HG03280 (cell line): ENCODE measurements around the gene BRD4.

Experiments
- ATAC-seq: cut with Tn5 transposase; IDR thresholded peaks from one replicate; pipeline ENCODE4 v1.9.1; 2021; ENCODE audit warnings: mild to moderate bottlenecking, moderate library complexity; ENCODE audit not compliant: unreplicated experiment

BRD4 gene

GRCh38 chr19:15234431-15235130 lies 97.8 kb downstream of the BRD4 start:
- ATAC-seq: no peak

DNA sequence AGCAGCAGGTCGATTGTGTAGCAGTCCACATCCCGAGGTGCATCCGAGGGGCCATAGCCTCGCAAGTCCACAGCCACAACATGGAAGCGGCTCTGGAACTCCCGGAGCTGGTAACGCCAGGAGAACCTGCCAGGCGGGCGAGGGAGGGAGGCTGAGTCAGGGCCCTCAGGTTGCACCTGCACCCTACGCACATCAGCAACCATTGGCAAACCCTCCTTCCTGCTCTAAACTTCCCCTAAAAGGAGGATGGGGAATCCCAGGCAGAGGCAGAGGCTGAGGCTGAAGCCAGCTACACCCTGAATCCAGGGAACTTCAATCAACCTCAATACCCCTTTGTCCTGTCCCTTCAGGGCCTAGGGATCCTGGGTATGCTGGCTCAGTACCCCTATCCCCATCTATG lies 101.1 kb downstream of the BRD4 start:
- ATAC-seq: no peak

DNA sequence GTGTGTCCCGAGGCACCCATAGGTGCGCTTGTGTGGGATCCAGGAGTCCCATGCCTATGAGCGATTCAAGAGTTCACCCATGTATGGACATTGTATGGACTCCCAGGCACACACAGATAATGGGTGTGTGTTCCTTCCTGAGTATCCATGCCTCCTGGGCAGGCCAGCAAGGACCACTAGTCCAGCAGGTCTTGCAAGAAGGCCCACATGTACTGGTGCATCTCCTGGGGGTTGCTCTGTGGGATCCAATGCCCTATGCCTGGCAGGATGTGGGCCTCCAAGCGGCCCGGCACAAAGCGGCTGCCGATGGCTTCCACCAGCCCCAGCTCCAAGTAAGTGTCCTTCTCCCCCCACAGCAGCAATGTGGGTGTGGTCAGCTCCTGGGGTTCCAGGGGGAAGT lies 105.1 kb downstream of the BRD4 start:
- no peak for ATAC-seq

- ATAC-seq: no peak
Observed at GRCh38 chr19:15225760-15226159, 106.6 kb downstream of the BRD4 start.

GRCh38 chr19:15223649-15224361 lies 108.5 kb downstream of the BRD4 start:
- ATAC-seq: no peak

GRCh38 chr19:15222738-15223648 lies 109.3 kb downstream of the BRD4 start:
- ATAC-seq: peak; percentile 82

DNA sequence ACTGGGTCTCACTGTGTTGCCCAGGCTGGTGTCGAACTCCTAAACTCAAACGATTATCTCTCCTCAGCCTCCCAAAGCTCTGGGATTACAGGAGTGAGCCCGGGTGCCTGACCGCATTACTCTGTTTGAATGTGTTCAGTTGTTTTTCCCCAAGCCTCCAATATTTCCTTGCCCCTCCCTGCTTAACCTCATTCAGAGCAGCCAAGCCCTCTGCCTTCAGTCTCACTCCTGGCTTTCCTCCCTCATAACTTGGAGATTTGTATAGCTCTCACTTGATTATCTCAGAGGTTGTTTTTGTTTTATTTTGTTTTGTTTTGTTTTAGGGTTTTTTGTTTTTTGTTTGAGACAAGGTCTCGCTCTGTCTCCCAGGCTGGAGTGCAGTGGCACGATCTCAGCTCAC lies 111.5 kb downstream of the BRD4 start:
- no peak for ATAC-seq

- no peak for ATAC-seq
Observed at GRCh38 chr19:15218501-15218900, 113.8 kb downstream of the BRD4 start.

GRCh38 chr19:15216363-15216762 lies 116.0 kb downstream of the BRD4 start:
- no peak for ATAC-seq

DNA sequence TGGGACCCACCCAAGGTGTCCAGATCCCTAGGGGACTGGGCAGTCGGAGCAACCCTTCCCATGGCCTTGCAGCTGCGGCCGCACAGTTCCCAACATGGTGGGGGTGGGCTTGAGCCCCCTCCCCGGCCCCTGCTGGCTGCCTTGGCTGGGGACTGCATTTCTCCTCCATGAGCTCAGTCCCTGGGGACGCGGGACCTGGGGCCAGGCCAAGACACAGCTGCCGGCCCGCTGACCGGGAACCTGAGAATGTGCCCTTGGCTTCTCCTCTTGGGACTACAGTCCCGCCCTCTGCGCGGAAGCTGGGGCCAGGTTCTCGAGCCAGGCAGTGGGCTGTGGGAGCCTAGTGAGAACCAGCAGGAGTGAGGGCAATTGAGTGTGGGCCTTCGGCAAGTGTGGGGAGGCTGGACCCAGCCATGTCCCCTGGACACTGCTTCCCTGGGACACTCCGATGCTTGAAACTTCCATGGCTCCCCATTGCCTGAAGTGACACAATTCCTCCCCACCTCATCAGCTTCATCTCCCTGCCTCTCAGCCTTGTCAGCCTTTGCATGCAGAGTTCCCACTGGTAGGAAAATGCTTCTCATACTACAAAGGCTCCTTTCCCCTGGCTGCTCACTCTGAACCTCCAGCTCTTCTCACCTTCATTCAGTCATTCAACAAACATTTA lies 118.5 kb downstream of the BRD4 start:
- no peak for ATAC-seq

- no peak for ATAC-seq
Observed at GRCh38 chr19:15212711-15213110, 119.6 kb downstream of the BRD4 start.

DNA sequence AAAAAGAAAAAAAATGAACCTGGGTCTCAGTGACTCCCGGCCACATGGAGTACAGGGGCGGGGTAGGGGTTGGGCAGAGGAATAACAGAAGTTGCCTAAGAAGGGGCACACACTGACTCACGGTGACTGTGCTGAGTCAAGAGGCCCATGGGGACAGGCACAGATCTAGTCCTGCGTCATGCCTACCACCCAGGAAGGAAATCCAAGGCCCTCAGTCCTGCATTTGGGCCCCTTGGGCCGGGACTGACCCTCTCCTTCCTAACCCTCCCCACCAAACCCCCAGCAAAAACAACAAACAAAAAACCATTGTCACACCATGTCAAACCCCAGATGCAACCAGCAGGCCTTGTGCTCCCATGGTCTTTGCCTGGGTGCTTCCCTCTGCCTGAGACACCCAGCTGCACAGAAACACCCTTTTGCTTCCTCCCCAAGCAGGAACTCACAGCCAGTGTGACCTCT lies 122.0 kb downstream of the BRD4 start:
- ATAC-seq: no peak

DNA sequence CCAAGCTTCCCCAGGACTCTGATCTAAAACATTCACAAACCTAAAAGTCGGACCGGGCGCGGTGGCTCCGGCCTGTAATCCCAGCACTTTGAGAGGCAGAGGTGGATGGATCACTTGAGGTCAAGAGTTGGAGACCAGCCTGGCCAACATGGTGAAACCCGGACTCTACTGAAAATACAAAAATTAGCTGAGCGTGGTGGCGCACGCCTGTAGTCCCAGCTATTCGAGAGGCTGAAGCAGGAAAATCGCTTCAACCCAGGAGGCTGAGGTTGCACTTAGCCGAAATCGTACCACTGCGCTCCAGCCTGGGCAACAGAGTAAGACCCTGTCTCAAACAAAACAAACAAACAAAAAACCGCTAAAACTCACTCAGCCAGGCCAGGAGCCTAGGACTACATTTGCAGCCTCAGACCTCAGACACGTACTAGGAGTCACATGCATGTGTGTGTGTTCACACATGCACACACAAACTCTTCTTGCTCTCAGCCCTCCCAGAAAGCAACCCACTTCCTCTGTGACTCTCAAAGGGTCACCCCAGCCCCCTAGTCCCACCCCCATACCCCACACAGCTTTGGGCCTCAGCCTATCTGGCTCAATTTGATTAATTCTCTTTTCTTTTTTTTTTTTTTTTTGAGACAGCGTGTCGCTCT lies 130.8 kb downstream of the BRD4 start:
- ATAC-seq: no peak

- no peak for ATAC-seq
Observed at GRCh38 chr19:15200553-15201364, 131.6 kb downstream of the BRD4 start, which contains the start of gene NOTCH3. NOTCH3 (minus strand) TSS chr19:15200995; CDS start chr19:15200905, 90 bp downstream.

- no peak for ATAC-seq
Observed at GRCh38 chr19:15199661-15200552, 132.4 kb downstream of the BRD4 start.

GRCh38 chr19:15198951-15199660 lies 133.2 kb downstream of the BRD4 start:
- ATAC-seq: no peak

- ATAC-seq: no peak
Observed at GRCh38 chr19:15197942-15198341, 134.4 kb downstream of the BRD4 start.
